HFFc6 (cell line): Measurements from ENCODE around the gene PTGDR. TPM values are rescaled to one million over a fixed set of nuclear protein-coding genes. Genes with fewer than 3 reads are reported as not detected.

Experiments
- DNase-seq: peaks from one replicate; pipeline ENCODE4 v3.0.0-alpha.2; 2018
- H3K27ac Mint-ChIP-seq: 2 replicates; pipeline ENCODE4 v1.8.0; 2020; ENCODE audit warnings: mild to moderate bottlenecking, mixed read lengths
- H3K27me3 Mint-ChIP-seq: 2 replicates; pipeline ENCODE4 v1.8.0; 2021; ENCODE audit warnings: mild to moderate bottlenecking, moderate library complexity, mixed read lengths; ENCODE audit not compliant: insufficient read depth
- H3K36me3 Mint-ChIP-seq: 2 replicates; pipeline ENCODE4 v1.8.0; 2021; ENCODE audit warnings: low read depth, mixed read lengths
- H3K4me1 Mint-ChIP-seq: 2 replicates; pipeline ENCODE4 v1.8.0; 2020; ENCODE audit warnings: low read depth, mixed read lengths
- H3K4me3 Mint-ChIP-seq: 2 replicates; pipeline ENCODE4 v1.8.0; 2020; ENCODE audit warnings: mild to moderate bottlenecking, moderate library complexity, mixed read lengths
- H3K9me3 Mint-ChIP-seq: 2 replicates; pipeline ENCODE4 v1.8.0; 2020; ENCODE audit warnings: mild to moderate bottlenecking, mixed read lengths
- CTCF ChIP-seq: fragments of 200-600 bp; sonication (generic); IDR thresholded peaks from 2 replicates; pipeline ENCODE4 v1.5.0; 2021; ENCODE audit warnings: antibody characterized with exemption, mild to moderate bottlenecking
- long read RNA-seq: library from polyadenylated mRNA; unstranded; transcript quantifications from one replicate; pipeline ENCODE4 v2.0.0, GENCODE V29; 2019
- total RNA-seq, 6 experiments: library from RNA; stranded (reverse); fragmentation: NEBNext Ultra II Directional; extraction: Animal tissue kit (Norgen Biotek cat#: 25700); gene quantifications; 2 replicates in 1 of 6; 3 replicates in 5 of 6; pipeline ENCODE4 v1.2.3, GENCODE V29; 2021

Gene PTGDR
- total RNA-seq = not detected
- long read RNA-seq = 0 reads

- Mint-ChIP-seq H3K36me3 (no peaks in the 10 kb centered on the region), H3K4me3 (peak within 1 kb of the TSS; percentile 45), H3K27ac (no peak within 1 kb of the TSS), H3K9me3 (no peaks in the 10 kb centered on the region; the same call in 1 of the 2 replicates), H3K27me3 (peaks cover 51% of the 10 kb centered on the region), H3K4me1 (peaks cover 26% of the 10 kb centered on the region)
- TF ChIP-seq CTCF = no peak
- no peak for DNase-seq
These were observed at the start of gene PTGDR for GRCh38 chr14:52267501-52268278. Gene PTGDR, plus strand, starts transcription at chr14:52267698. Its CDS starts 117 bp downstream, at chr14:52267815.

GRCh38 chr14:52219488-52220084 is 47.9 kb upstream of the PTGDR start:
- Mint-ChIP-seq H3K4me3 (no peak overlapping the region), H3K27me3 (peaks cover 11% of the 10 kb centered on the region), H3K36me3 (no peaks in the 10 kb centered on the region), H3K27ac (no peak overlapping the region), H3K4me1 (peaks cover 5% of the 10 kb centered on the region; the same call in 1 of the 2 replicates), H3K9me3 (no peaks in the 10 kb centered on the region)
- no peak for TF ChIP-seq CTCF
- no peak for DNase-seq

GRCh38 chr14:52220924-52221811 is 46.3 kb upstream of the PTGDR start:
- no peak for TF ChIP-seq CTCF
- Mint-ChIP-seq H3K36me3 (no peaks in the 10 kb centered on the region), H3K9me3 (no peaks in the 10 kb centered on the region), H3K27ac (no peak overlapping the region), H3K27me3 (peaks cover 7% of the 10 kb centered on the region), H3K4me3 (peak overlapping the region; percentile 15; the same call in 1 of the 2 replicates), H3K4me1 (peaks cover 5% of the 10 kb centered on the region; the same call in 1 of the 2 replicates)
- DNase-seq = no peak

- H3K27ac Mint-ChIP-seq = no peak overlapping the region
- H3K27me3 Mint-ChIP-seq = peaks cover 13% of the 10 kb centered on the region
- H3K4me3 Mint-ChIP-seq = no peak overlapping the region
- no peaks in the 10 kb centered on the region for H3K36me3 Mint-ChIP-seq
- H3K4me1 Mint-ChIP-seq = peaks cover 5% of the 10 kb centered on the region; the same call in 1 of the 2 replicates
- no peak for DNase-seq
- TF ChIP-seq CTCF = no peak
- no peaks in the 10 kb centered on the region for H3K9me3 Mint-ChIP-seq
These were observed 44.6 kb upstream of the PTGDR start for GRCh38 chr14:52222901-52223300.

GRCh38 chr14:52227619-52228222 is 39.8 kb upstream of the PTGDR start:
- no peaks in the 10 kb centered on the region for H3K9me3 Mint-ChIP-seq
- H3K4me1 Mint-ChIP-seq = no peaks in the 10 kb centered on the region; the same call in 1 of the 2 replicates
- TF ChIP-seq CTCF = no peak
- H3K4me3 Mint-ChIP-seq = no peak overlapping the region
- no peak overlapping the region for H3K27ac Mint-ChIP-seq
- no peak for DNase-seq
- H3K36me3 Mint-ChIP-seq = no peaks in the 10 kb centered on the region
- peaks cover 12% of the 10 kb centered on the region for H3K27me3 Mint-ChIP-seq
